CMK (cell line): ENCODE results near the gene DDHD1.
"Not testable (repeated sequence)": the region's sequence is repeated elsewhere in the genome, so short reads cannot be mapped to it uniquely, and the experiment has no call there.

Experiments used
- DNase-seq: peaks from one replicate; pipeline ENCODE4 v3.0.0-alpha.2; 2010; ENCODE audit warnings: low read depth

DDHD1 gene

GRCh38 chr14:53152184-53152886 is 788 bp downstream of the DDHD1 start:
- no peak for DNase-seq

- no peak for DNase-seq
These were observed 1.5 kb downstream of the DDHD1 start for GRCh38 chr14:53151523-53152183.

GRCh38 chr14:53149668-53150316 is 3.3 kb downstream of the DDHD1 start:
- no peak for DNase-seq

- no peak for DNase-seq
These were observed 4.5 kb downstream of the DDHD1 start for GRCh38 chr14:53148671-53149070.

GRCh38 chr14:53147893-53148292 is 5.2 kb downstream of the DDHD1 start:
- no peak for DNase-seq

- no peak for DNase-seq
These were observed 5.9 kb downstream of the DDHD1 start for GRCh38 chr14:53147208-53147607.

- DNase-seq = no peak
These were observed 6.4 kb downstream of the DDHD1 start for GRCh38 chr14:53146739-53147138.

- DNase-seq = no peak
These were observed 8.9 kb downstream of the DDHD1 start for GRCh38 chr14:53144244-53144643.

GRCh38 chr14:53140585-53140984 is 12.5 kb downstream of the DDHD1 start:
- DNase-seq = no peak

- no peak for DNase-seq
These were observed 15.4 kb downstream of the DDHD1 start for GRCh38 chr14:53137568-53138203.

- DNase-seq = not testable (repeated sequence)
These were observed 22.6 kb downstream of the DDHD1 start for GRCh38 chr14:53130491-53130890.

- DNase-seq = no peak
These were observed 24.7 kb downstream of the DDHD1 start for GRCh38 chr14:53128303-53129028.

- no peak for DNase-seq
These were observed 25.3 kb downstream of the DDHD1 start for GRCh38 chr14:53127832-53128231.

- no peak for DNase-seq
These were observed 26.0 kb downstream of the DDHD1 start for GRCh38 chr14:53127151-53127550.

- no peak for DNase-seq
These were observed 26.4 kb downstream of the DDHD1 start for GRCh38 chr14:53126731-53127130.

GRCh38 chr14:53124786-53125185 is 28.3 kb downstream of the DDHD1 start:
- no peak for DNase-seq

GRCh38 chr14:53121419-53121818 is 31.7 kb downstream of the DDHD1 start:
- DNase-seq = not testable (repeated sequence)

- DNase-seq = not testable (repeated sequence)
These were observed 35.6 kb downstream of the DDHD1 start for GRCh38 chr14:53117479-53117878.

GRCh38 chr14:53113989-53114388 is 39.1 kb downstream of the DDHD1 start:
- DNase-seq = no peak

GRCh38 chr14:53110096-53110495 is 43.0 kb downstream of the DDHD1 start:
- DNase-seq = no peak

- no peak for DNase-seq
These were observed 43.8 kb downstream of the DDHD1 start for GRCh38 chr14:53109105-53110041.
